Measurements from ENCODE around the gene IL5RA.

DNA sequence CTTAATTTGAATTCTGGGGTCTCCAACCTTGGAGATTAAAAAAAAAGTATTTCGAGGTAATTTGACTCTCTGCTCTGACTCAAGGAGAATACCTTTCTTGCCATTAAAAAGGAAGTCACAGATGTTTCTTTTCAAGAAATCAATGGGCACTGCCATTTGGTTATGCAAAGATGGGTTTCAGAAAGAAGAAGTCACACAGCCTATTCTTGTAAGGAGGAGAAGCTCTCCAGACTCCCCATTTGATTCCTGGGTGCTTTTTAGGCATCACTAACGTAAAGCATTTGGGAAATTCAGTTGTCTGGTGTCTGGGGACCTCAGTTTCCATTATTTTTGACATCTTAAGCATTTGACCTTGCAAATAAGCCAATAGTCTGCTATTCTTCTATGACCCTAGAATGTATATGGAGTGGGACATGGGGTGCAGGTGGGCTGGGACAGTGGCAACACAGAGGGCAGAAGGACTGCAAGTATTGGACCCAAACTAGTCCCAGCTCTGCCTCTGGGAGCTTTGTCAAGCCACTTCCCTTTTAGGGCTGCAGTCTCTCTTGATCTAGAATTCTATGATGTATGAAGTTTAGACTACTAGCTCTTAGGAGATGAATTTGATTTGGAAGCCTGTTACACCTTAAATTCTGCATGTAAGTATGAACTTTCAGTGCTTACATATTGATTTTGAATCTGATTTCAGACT is 27.8 kb downstream of the IL5RA start:
- TF ChIP-seq, protein P1, sequence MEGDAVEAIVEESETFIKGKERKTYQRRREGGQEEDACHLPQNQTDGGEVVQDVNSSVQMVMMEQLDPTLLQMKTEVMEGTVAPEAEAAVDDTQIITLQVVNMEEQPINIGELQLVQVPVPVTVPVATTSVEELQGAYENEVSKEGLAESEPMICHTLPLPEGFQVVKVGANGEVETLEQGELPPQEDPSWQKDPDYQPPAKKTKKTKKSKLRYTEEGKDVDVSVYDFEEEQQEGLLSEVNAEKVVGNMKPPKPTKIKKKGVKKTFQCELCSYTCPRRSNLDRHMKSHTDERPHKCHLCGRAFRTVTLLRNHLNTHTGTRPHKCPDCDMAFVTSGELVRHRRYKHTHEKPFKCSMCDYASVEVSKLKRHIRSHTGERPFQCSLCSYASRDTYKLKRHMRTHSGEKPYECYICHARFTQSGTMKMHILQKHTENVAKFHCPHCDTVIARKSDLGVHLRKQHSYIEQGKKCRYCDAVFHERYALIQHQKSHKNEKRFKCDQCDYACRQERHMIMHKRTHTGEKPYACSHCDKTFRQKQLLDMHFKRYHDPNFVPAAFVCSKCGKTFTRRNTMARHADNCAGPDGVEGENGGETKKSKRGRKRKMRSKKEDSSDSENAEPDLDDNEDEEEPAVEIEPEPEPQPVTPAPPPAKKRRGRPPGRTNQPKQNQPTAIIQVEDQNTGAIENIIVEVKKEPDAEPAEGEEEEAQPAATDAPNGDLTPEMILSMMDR (IDR thresholded peaks at IDR 0.05; ENCODE audit: borderline replicate concordance, extremely low read depth, low read length, poor library complexity, severe bottlenecking), result no peak
- TF ChIP-seq EZH2 (IDR thresholded peaks at IDR 0.05; ENCODE audit: borderline replicate concordance, low read depth, low read length, severe bottlenecking), result no peak

Data from DND-41 (cell line).